Thyroid gland (tissue), 4 donors: Measurements from ENCODE around the gene APOD.
"Not testable (repeated sequence)": the region's sequence is repeated elsewhere in the genome, so short reads cannot be mapped to it uniquely, and the experiment has no call there.

Experiments
- CTCF ChIP-seq, 6 experiments: fragments of 200-600 bp in 3 of 6; fragments of 450-650 bp in 3 of 6; sonication (generic) in 3 of 6; IDR thresholded peaks; one replicate each; pipeline ENCODE4 v1.5.1; 2016 to 2019; ENCODE audit warnings: antibody characterized with exemption in 6 of 6, mild to moderate bottlenecking in 2 of 6, inconsistent platforms in 1 of 6, moderate library complexity in 1 of 6
- POLR2A ChIP-seq, 2 donors: fragments of 450-650 bp; IDR thresholded peaks; one replicate each; pipeline ENCODE4 v1.6.1; 2017; ENCODE audit warnings: antibody characterized with exemption in 2 of 2, mild to moderate bottlenecking in 2 of 2, moderate library complexity in 1 of 2

- not testable (repeated sequence) for TF ChIP-seq POLR2A, CTCF (IDR thresholded peaks at IDR 0.05)
These were observed 6.1 kb upstream of the APOD start for GRCh38 chr3:195589796-195590195.
